Measurements from ENCODE around the gene LRRC8D.
A peak's percentile ranks its signal among the peaks of the same experiment; 100 is the strongest.
"Not testable (repeated sequence)": the region's sequence is repeated elsewhere in the genome, so short reads cannot be mapped to it uniquely, and the experiment has no call there.

LRRC8D gene

GRCh38 chr1:89820422-89821321 is at the start of gene LRRC8D:
Gene LRRC8D (plus strand): TSS chr1:89821032. CDS start chr1:89933069, 112,037 bp downstream.
- TF ChIP-seq YY1 (IDR thresholded peaks at IDR 0.05; ENCODE audit: insufficient read depth, insufficient read length): no peak
- TF ChIP-seq ZNF274 (IDR thresholded peaks at IDR 0.05; ENCODE audit: low read depth, low read length): no peak
- no peak for TF ChIP-seq SUZ12 (IDR thresholded peaks at IDR 0.05; ENCODE audit: extremely low read depth, insufficient read depth, insufficient read length)
- no peaks in the 10 kb centered on the region for H3K9me3 ChIP-seq (ENCODE audit: insufficient read depth, low read length)
- peaks cover 2% of the 10 kb centered on the region for H3K36me3 ChIP-seq (ENCODE audit: insufficient read depth, insufficient read length, low read length)
- H3K9ac ChIP-seq (ENCODE audit: insufficient read length, low read depth): peak within 1 kb of the TSS; percentile 88
- peak within 1 kb of the TSS; percentile 88 for H3K4me3 ChIP-seq (ENCODE audit: insufficient read length, low read depth)
- DNase-seq (ENCODE audit: low read depth, low spot score): peak; percentile 75
- H3K4me1 ChIP-seq (ENCODE audit: insufficient read depth, insufficient read length): peaks cover 5% of the 10 kb centered on the region
- H3K27me3 ChIP-seq (ENCODE audit: insufficient read depth, insufficient read length): peaks cover 20% of the 10 kb centered on the region

DNA sequence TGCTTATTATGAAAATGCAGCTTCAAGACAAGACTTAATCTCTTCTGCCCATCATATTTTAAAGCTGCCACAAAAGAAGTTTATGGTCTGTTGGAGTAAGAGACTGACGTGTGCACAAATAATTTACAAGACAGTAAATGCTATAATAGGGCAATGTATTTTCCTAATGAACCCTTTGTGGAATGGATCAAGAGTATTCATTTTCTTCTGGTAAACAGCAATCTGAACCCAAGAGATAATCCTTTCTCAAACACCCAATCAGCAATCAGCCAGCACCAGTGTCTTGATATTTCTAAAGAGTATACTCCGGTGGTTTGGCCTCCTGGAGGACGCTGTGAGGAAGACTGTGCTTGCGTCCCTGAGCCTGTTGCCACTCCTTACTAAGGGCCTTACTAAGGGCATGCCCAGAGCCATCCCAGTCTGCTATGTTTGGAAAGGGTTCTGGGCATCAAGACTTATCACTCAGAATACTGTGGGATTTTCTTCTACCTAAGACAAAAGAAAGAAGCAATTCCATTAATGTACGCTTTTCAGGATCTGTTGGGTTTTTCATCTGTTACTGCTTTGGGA is 48.8 kb upstream of the LRRC8D start:
- no peaks in the 10 kb centered on the region for H3K4me1 ChIP-seq (ENCODE audit: insufficient read depth, insufficient read length)
- H3K4me3 ChIP-seq (ENCODE audit: insufficient read length, low read depth): no peak overlapping the region
- no peaks in the 10 kb centered on the region for H3K36me3 ChIP-seq (ENCODE audit: insufficient read depth, insufficient read length, low read length)
- no peaks in the 10 kb centered on the region for H3K9me3 ChIP-seq (ENCODE audit: insufficient read depth, low read length)
- no peak for TF ChIP-seq YY1 (IDR thresholded peaks at IDR 0.05; ENCODE audit: insufficient read depth, insufficient read length)
- TF ChIP-seq ZNF274 (IDR thresholded peaks at IDR 0.05; ENCODE audit: low read depth, low read length): no peak
- no peak for TF ChIP-seq SUZ12 (IDR thresholded peaks at IDR 0.05; ENCODE audit: extremely low read depth, insufficient read depth, insufficient read length)
- H3K27me3 ChIP-seq (ENCODE audit: insufficient read depth, insufficient read length): no peaks in the 10 kb centered on the region
- no peak for DNase-seq (ENCODE audit: low read depth, low spot score)
- no peak overlapping the region for H3K9ac ChIP-seq (ENCODE audit: insufficient read length, low read depth)

GRCh38 chr1:89776104-89776503 is 44.7 kb upstream of the LRRC8D start:
- not testable (repeated sequence) for H3K9me3 ChIP-seq (ENCODE audit: insufficient read depth, low read length); H3K4me3 ChIP-seq (ENCODE audit: insufficient read length, low read depth); DNase-seq (ENCODE audit: low read depth, low spot score); H3K4me1 ChIP-seq (ENCODE audit: insufficient read depth, insufficient read length); H3K9ac ChIP-seq (ENCODE audit: insufficient read length, low read depth); H3K27me3 ChIP-seq (ENCODE audit: insufficient read depth, insufficient read length); H3K36me3 ChIP-seq (ENCODE audit: insufficient read depth, insufficient read length, low read length)

DNA sequence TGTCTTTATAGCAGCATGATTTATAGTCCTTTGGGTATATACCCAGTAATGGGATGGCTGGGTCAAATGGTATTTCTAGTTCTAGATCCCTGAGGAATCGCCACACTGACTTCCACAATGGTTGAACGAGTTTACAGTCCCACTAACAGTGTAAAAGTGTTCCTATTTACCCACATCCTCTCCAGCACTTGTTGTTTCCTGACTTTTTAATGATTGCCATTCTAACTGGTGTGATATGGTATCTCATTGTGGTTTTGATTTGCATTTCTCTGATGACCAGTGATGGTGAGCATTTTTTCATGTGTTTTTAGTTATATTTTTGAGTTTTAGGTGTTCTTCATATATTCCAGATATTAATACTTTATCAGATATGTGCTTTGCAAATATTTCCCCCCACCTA is 43.6 kb upstream of the LRRC8D start:
- H3K36me3 ChIP-seq (ENCODE audit: insufficient read depth, insufficient read length, low read length); H3K27me3 ChIP-seq (ENCODE audit: insufficient read depth, insufficient read length); H3K4me1 ChIP-seq (ENCODE audit: insufficient read depth, insufficient read length); H3K9ac ChIP-seq (ENCODE audit: insufficient read length, low read depth); H3K4me3 ChIP-seq (ENCODE audit: insufficient read length, low read depth); DNase-seq (ENCODE audit: low read depth, low spot score); H3K9me3 ChIP-seq (ENCODE audit: insufficient read depth, low read length): not testable (repeated sequence)

GRCh38 chr1:89779151-89779940 is 41.5 kb upstream of the LRRC8D start:
- TF ChIP-seq SUZ12 (IDR thresholded peaks at IDR 0.05; ENCODE audit: extremely low read depth, insufficient read depth, insufficient read length): no peak
- TF ChIP-seq ZNF274 (IDR thresholded peaks at IDR 0.05; ENCODE audit: low read depth, low read length): no peak
- no peak for TF ChIP-seq YY1 (IDR thresholded peaks at IDR 0.05; ENCODE audit: insufficient read depth, insufficient read length)
- no peaks in the 10 kb centered on the region for H3K9me3 ChIP-seq (ENCODE audit: insufficient read depth, low read length)
- H3K4me3 ChIP-seq (ENCODE audit: insufficient read length, low read depth): no peak overlapping the region
- H3K36me3 ChIP-seq (ENCODE audit: insufficient read depth, insufficient read length, low read length): no peaks in the 10 kb centered on the region
- H3K4me1 ChIP-seq (ENCODE audit: insufficient read depth, insufficient read length): no peaks in the 10 kb centered on the region
- DNase-seq (ENCODE audit: low read depth, low spot score): no peak
- no peaks in the 10 kb centered on the region for H3K27me3 ChIP-seq (ENCODE audit: insufficient read depth, insufficient read length)
- no peak overlapping the region for H3K9ac ChIP-seq (ENCODE audit: insufficient read length, low read depth)

- TF ChIP-seq YY1 (IDR thresholded peaks at IDR 0.05; ENCODE audit: insufficient read depth, insufficient read length) (no peak), SUZ12 (IDR thresholded peaks at IDR 0.05; ENCODE audit: extremely low read depth, insufficient read depth, insufficient read length) (no peak), ZNF274 (IDR thresholded peaks at IDR 0.05; ENCODE audit: low read depth, low read length) (no peak)
- no peaks in the 10 kb centered on the region for H3K4me1 ChIP-seq (ENCODE audit: insufficient read depth, insufficient read length)
- H3K36me3 ChIP-seq (ENCODE audit: insufficient read depth, insufficient read length, low read length): no peaks in the 10 kb centered on the region
- DNase-seq (ENCODE audit: low read depth, low spot score): no peak
- H3K9me3 ChIP-seq (ENCODE audit: insufficient read depth, low read length): no peaks in the 10 kb centered on the region
- H3K9ac ChIP-seq (ENCODE audit: insufficient read length, low read depth): no peak overlapping the region
- H3K27me3 ChIP-seq (ENCODE audit: insufficient read depth, insufficient read length): no peaks in the 10 kb centered on the region
- H3K4me3 ChIP-seq (ENCODE audit: insufficient read length, low read depth): no peak overlapping the region
These were observed 40.1 kb upstream of the LRRC8D start for GRCh38 chr1:89780721-89781120.

- no peak for DNase-seq (ENCODE audit: low read depth, low spot score)
- TF ChIP-seq ZNF274 (IDR thresholded peaks at IDR 0.05; ENCODE audit: low read depth, low read length) (no peak), SUZ12 (IDR thresholded peaks at IDR 0.05; ENCODE audit: extremely low read depth, insufficient read depth, insufficient read length) (no peak), YY1 (IDR thresholded peaks at IDR 0.05; ENCODE audit: insufficient read depth, insufficient read length) (no peak)
- no peaks in the 10 kb centered on the region for H3K4me1 ChIP-seq (ENCODE audit: insufficient read depth, insufficient read length)
- no peaks in the 10 kb centered on the region for H3K9me3 ChIP-seq (ENCODE audit: insufficient read depth, low read length)
- no peak overlapping the region for H3K4me3 ChIP-seq (ENCODE audit: insufficient read length, low read depth)
- no peaks in the 10 kb centered on the region for H3K27me3 ChIP-seq (ENCODE audit: insufficient read depth, insufficient read length)
- H3K36me3 ChIP-seq (ENCODE audit: insufficient read depth, insufficient read length, low read length): no peaks in the 10 kb centered on the region
- H3K9ac ChIP-seq (ENCODE audit: insufficient read length, low read depth): no peak overlapping the region
These were observed 39.2 kb upstream of the LRRC8D start for GRCh38 chr1:89781494-89782126.
